ENCODE measurements around the gene GCK. TPM values are rescaled to one million over a fixed set of nuclear protein-coding genes. Genes with fewer than 3 reads are reported as not detected.
"Not testable (repeated sequence)": the region's sequence is repeated elsewhere in the genome, so short reads cannot be mapped to it uniquely, and the experiment has no call there.

GCK gene
- polyA plus RNA-seq, 1 experiment, result 0.35 TPM

DNA sequence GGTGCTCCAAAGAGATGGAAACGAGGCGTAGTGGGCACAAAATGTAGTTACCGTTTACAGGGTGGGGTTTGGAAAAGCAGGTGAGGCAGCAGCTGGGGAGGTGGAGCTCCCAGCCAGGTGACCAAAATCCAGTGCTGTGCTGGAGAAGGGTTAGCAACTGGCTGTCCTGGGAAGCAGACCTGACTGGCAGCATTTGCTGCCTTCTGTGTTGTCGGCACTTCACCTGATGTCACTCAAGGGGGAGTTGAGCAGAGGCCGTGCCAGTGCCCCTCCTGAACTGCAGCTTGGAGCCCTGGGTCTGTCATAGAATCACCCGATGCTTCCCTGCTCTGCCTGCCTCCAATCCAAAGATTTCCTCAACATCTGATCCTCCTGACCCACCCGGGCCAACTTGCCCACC is 12.8 kb downstream of the GCK start:
- TF ChIP-seq, protein P1, sequence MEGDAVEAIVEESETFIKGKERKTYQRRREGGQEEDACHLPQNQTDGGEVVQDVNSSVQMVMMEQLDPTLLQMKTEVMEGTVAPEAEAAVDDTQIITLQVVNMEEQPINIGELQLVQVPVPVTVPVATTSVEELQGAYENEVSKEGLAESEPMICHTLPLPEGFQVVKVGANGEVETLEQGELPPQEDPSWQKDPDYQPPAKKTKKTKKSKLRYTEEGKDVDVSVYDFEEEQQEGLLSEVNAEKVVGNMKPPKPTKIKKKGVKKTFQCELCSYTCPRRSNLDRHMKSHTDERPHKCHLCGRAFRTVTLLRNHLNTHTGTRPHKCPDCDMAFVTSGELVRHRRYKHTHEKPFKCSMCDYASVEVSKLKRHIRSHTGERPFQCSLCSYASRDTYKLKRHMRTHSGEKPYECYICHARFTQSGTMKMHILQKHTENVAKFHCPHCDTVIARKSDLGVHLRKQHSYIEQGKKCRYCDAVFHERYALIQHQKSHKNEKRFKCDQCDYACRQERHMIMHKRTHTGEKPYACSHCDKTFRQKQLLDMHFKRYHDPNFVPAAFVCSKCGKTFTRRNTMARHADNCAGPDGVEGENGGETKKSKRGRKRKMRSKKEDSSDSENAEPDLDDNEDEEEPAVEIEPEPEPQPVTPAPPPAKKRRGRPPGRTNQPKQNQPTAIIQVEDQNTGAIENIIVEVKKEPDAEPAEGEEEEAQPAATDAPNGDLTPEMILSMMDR (IDR thresholded peaks at IDR 0.05; ENCODE audit: low read depth, low read length), result no peak
- ChIA-PET CTCF (no interaction called here), POLR2A (no interaction called here)

GRCh38 chr7:44175730-44176129 is 13.5 kb downstream of the GCK start:
- H3K27me3 ChIP-seq (ENCODE audit: control insufficient read depth, insufficient read depth, low read length), result peaks cover 11% of the 10 kb centered on the region
- DNase-seq (ENCODE audit: low read depth, low spot score), result no peak
- TF ChIP-seq, protein P1 (IDR thresholded peaks at IDR 0.05; ENCODE audit: low read depth, low read length), result no peak
- no peak overlapping the region for H3K27ac ChIP-seq (ENCODE audit: low read depth, low read length)
- no peak overlapping the region for H3K4me3 ChIP-seq (ENCODE audit: low read depth, low read length)
- peaks cover 3% of the 10 kb centered on the region for H3K9me3 ChIP-seq (ENCODE audit: control insufficient read depth, insufficient read depth, low read length)
- POLR2A ChIA-PET, result no interaction called here
- CTCF ChIA-PET, result no interaction called here

More for the DNA sequence above, 12.8 kb downstream of the GCK start:
- DNase-seq (ENCODE audit: low read depth, low spot score), result no peak
- H3K27me3 ChIP-seq (ENCODE audit: control insufficient read depth, insufficient read depth, low read length), result peaks cover 11% of the 10 kb centered on the region
- no peak overlapping the region for H3K27ac ChIP-seq (ENCODE audit: low read depth, low read length)
- H3K9me3 ChIP-seq (ENCODE audit: control insufficient read depth, insufficient read depth, low read length), result peaks cover under 1% of the 10 kb centered on the region
- H3K4me3 ChIP-seq (ENCODE audit: low read depth, low read length), result no peak overlapping the region

DNA sequence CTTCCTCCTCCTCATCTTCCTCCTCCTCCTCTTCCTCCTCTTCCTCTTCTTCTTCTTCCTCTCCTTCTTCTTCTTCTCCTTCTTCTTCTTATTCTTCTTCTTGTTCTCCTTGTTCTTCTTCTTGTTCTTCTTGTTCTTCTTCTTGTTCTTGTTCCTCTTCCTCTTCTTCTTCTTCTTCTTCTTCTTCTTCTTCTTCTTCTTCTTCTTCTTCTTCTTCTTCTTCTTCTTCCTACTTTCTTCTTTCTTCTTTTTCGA is 14.6 kb downstream of the GCK start:
- H3K27ac ChIP-seq (ENCODE audit: low read depth, low read length); POLR2A ChIA-PET; H3K4me3 ChIP-seq (ENCODE audit: low read depth, low read length); DNase-seq (ENCODE audit: low read depth, low spot score); CTCF ChIA-PET; H3K9me3 ChIP-seq (ENCODE audit: control insufficient read depth, insufficient read depth, low read length): not testable (repeated sequence)
- H3K27me3 ChIP-seq (ENCODE audit: control insufficient read depth, insufficient read depth, low read length), result peaks cover 11% of the 10 kb centered on the region

DNA sequence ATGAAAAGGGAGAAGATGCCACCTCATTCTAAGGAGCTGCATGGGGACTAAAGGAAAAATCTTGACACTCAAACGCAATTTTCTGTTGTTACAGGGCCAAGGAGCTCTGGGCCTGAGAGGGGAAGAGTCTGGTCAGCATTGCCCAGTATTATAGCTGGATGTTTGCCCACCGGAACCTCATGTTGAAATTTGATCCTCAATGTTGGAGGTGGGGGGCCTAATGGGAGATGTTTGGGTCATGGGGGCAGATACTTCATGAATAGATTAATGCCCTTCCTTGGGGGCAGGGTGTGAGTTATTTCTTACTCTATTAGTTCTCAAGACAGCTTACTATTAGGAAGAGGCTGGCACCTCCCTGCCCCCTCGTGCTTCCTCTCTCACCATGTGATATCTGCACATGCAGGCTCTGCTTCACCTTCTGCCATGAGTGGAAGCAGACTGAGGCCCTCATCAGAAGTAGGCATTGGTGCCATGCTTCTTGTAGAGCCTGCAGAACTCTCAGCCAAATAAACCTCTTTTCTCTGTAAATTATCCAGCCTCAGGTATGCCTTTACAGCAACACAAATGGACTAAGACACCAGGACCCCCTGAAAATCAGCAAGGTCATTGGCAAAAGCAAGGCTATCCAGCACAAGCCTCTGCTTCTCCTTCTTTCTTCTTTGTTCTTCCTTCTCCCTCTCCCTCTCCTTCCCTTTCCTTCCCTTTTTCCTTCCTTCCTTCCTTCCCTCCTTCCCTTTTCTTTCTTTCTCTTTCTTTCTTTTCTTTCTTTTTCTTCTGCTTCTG is 15.1 kb downstream of the GCK start:
- H3K4me3 ChIP-seq (ENCODE audit: low read depth, low read length), result no peak overlapping the region
- H3K27me3 ChIP-seq (ENCODE audit: control insufficient read depth, insufficient read depth, low read length), result peaks cover 12% of the 10 kb centered on the region
- TF ChIP-seq, protein P1 (IDR thresholded peaks at IDR 0.05; ENCODE audit: low read depth, low read length), result no peak
- H3K9me3 ChIP-seq (ENCODE audit: control insufficient read depth, insufficient read depth, low read length), result peaks cover 3% of the 10 kb centered on the region
- no peak for DNase-seq (ENCODE audit: low read depth, low spot score)
- H3K27ac ChIP-seq (ENCODE audit: low read depth, low read length), result no peak overlapping the region
- ChIA-PET POLR2A (no interaction called here), CTCF (no interaction called here)

DNA sequence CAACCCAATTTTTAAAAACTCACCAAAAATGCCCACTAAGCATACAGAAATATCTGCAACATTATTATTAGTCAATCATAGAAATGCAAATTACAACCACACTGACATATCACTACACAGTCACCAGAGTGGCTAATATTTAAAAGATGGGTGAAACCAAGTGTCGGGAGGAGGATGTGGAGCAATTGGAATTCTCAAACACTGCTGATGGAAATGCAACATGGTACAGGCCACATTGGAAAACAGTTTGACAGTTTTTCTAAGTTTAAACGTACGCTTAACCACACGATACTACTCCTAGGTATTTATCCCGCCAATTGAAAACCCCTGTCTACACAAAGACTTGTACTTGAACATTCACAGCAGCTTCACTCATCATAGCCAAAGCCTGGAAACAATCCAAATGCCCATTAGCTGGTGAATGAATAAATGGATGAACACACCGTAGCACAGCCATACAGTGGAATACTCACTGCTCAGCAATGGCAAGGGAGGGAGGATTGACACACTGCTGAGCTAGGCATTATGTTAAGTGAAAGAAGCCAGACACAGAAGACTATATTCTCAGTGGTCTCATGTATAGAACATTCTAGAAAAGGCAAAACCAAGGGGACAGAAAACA is 16.3 kb downstream of the GCK start:
- ChIA-PET CTCF (no interaction called here), POLR2A (no interaction called here)
- H3K27ac ChIP-seq (ENCODE audit: low read depth, low read length), result no peak overlapping the region
- no peak overlapping the region for H3K4me3 ChIP-seq (ENCODE audit: low read depth, low read length)
- H3K27me3 ChIP-seq (ENCODE audit: control insufficient read depth, insufficient read depth, low read length), result peaks cover 13% of the 10 kb centered on the region
- no peak for DNase-seq (ENCODE audit: low read depth, low spot score)
- H3K9me3 ChIP-seq (ENCODE audit: control insufficient read depth, insufficient read depth, low read length), result peaks cover 3% of the 10 kb centered on the region
- TF ChIP-seq, protein P1 (IDR thresholded peaks at IDR 0.05; ENCODE audit: low read depth, low read length), result no peak

Measured in AG04450 (cell line).